HG03039 (cell line): ENCODE data around the gene ACMSD.

Source experiments
- ATAC-seq: cut with Tn5 transposase; IDR thresholded peaks from one replicate; pipeline ENCODE4 v1.9.1; 2021; ENCODE audit warnings: mild to moderate bottlenecking, moderate library complexity; ENCODE audit not compliant: unreplicated experiment

Gene ACMSD

GRCh38 chr2:134944975-134945374, 106.6 kb downstream of the ACMSD start:
- ATAC-seq, result no peak

GRCh38 chr2:134946073-134946472, 107.7 kb downstream of the ACMSD start:
- ATAC-seq, result no peak

GRCh38 chr2:134949981-134950708, 111.7 kb downstream of the ACMSD start:
- ATAC-seq, result no peak

GRCh38 chr2:134950886-134951285, 112.5 kb downstream of the ACMSD start:
- no peak for ATAC-seq
